ENCODE data around the gene GRM4.

Gene GRM4

GRCh38 chr6:34030831-34031624, 114.9 kb downstream of the GRM4 start:
- peaks cover 19% of the 10 kb centered on the region for H3K4me1 ChIP-seq (ENCODE audit: insufficient read depth, low read length, poor library complexity, severe bottlenecking)
- H3K4me2 ChIP-seq (ENCODE audit: low read depth, low read length, poor library complexity, severe bottlenecking): peak overlapping the region; percentile 56
- no peaks in the 10 kb centered on the region for H3F3A ChIP-seq (ENCODE audit: low read depth)
- no peaks in the 10 kb centered on the region for H3K27me3 ChIP-seq (ENCODE audit: insufficient read depth, low read length, poor library complexity, severe bottlenecking)
- no peaks in the 10 kb centered on the region for H3K36me3 ChIP-seq (ENCODE audit: insufficient read depth, low read length)
- no peak for TF ChIP-seq EZH2phosphoT487 (IDR thresholded peaks at IDR 0.05; ENCODE audit: borderline replicate concordance)
- TF ChIP-seq CTCF (conservative IDR thresholded peaks at IDR 0.05; ENCODE audit: low read length): peak; percentile 46
- H3K9me3 ChIP-seq (ENCODE audit: insufficient read depth, low read depth, low read length): no peaks in the 10 kb centered on the region
- no peak overlapping the region; the same call in 1 of the 2 replicates for H2AFZ ChIP-seq (ENCODE audit: low read length)
- no peaks in the 10 kb centered on the region for H4K20me1 ChIP-seq (ENCODE audit: insufficient read depth, low read length, poor library complexity, severe bottlenecking)
- H3K9me2 ChIP-seq (replicated peaks; ENCODE audit: low read depth, low read length): no peaks in the 10 kb centered on the region
- peak overlapping the region; percentile 0 for H3K4me3 ChIP-seq (ENCODE audit: low read length, poor library complexity, severe bottlenecking)
- no peaks in the 10 kb centered on the region for H3K79me2 ChIP-seq (ENCODE audit: insufficient read depth, low read length)
- peak overlapping the region; percentile 5 for H3K9ac ChIP-seq (ENCODE audit: low read depth, low read length, poor library complexity, severe bottlenecking)

GRCh38 chr6:34029489-34030280, 116.2 kb downstream of the GRM4 start:
- TF ChIP-seq EZH2phosphoT487 (IDR thresholded peaks at IDR 0.05; ENCODE audit: borderline replicate concordance) (no peak), CTCF (conservative IDR thresholded peaks at IDR 0.05; ENCODE audit: low read length) (no peak)
- no peak overlapping the region for H2AFZ ChIP-seq (ENCODE audit: low read length)
- no peaks in the 10 kb centered on the region for H3K27me3 ChIP-seq (ENCODE audit: insufficient read depth, low read length, poor library complexity, severe bottlenecking)
- H3K36me3 ChIP-seq (ENCODE audit: insufficient read depth, low read length): no peaks in the 10 kb centered on the region
- no peaks in the 10 kb centered on the region for H3F3A ChIP-seq (ENCODE audit: low read depth)
- H3K4me3 ChIP-seq (ENCODE audit: low read length, poor library complexity, severe bottlenecking): no peak overlapping the region
- H3K9ac ChIP-seq (ENCODE audit: low read depth, low read length, poor library complexity, severe bottlenecking): no peak overlapping the region
- H3K79me2 ChIP-seq (ENCODE audit: insufficient read depth, low read length): no peaks in the 10 kb centered on the region
- no peak overlapping the region for H3K4me2 ChIP-seq (ENCODE audit: low read depth, low read length, poor library complexity, severe bottlenecking)
- no peaks in the 10 kb centered on the region for H3K9me2 ChIP-seq (replicated peaks; ENCODE audit: low read depth, low read length)
- H3K9me3 ChIP-seq (ENCODE audit: insufficient read depth, low read depth, low read length): no peaks in the 10 kb centered on the region
- peaks cover 19% of the 10 kb centered on the region for H3K4me1 ChIP-seq (ENCODE audit: insufficient read depth, low read length, poor library complexity, severe bottlenecking)
- H4K20me1 ChIP-seq (ENCODE audit: insufficient read depth, low read length, poor library complexity, severe bottlenecking): no peaks in the 10 kb centered on the region

- Histone ChIP-seq H4K20me1 (ENCODE audit: insufficient read depth, low read length, poor library complexity, severe bottlenecking) (no peaks in the 10 kb centered on the region), H2AFZ (ENCODE audit: low read length) (no peak overlapping the region), H3K36me3 (ENCODE audit: insufficient read depth, low read length) (no peaks in the 10 kb centered on the region), H3K4me2 (ENCODE audit: low read depth, low read length, poor library complexity, severe bottlenecking) (no peak overlapping the region), H3K4me1 (ENCODE audit: insufficient read depth, low read length, poor library complexity, severe bottlenecking) (peaks cover 19% of the 10 kb centered on the region), H3K9me2 (replicated peaks; ENCODE audit: low read depth, low read length) (no peaks in the 10 kb centered on the region), H3K4me3 (ENCODE audit: low read length, poor library complexity, severe bottlenecking) (no peak overlapping the region), H3K9me3 (ENCODE audit: insufficient read depth, low read depth, low read length) (no peaks in the 10 kb centered on the region), H3K9ac (ENCODE audit: low read depth, low read length, poor library complexity, severe bottlenecking) (no peak overlapping the region), H3K79me2 (ENCODE audit: insufficient read depth, low read length) (no peaks in the 10 kb centered on the region), H3K27me3 (ENCODE audit: insufficient read depth, low read length, poor library complexity, severe bottlenecking) (no peaks in the 10 kb centered on the region), H3F3A (ENCODE audit: low read depth) (no peaks in the 10 kb centered on the region)
- TF ChIP-seq CTCF (conservative IDR thresholded peaks at IDR 0.05; ENCODE audit: low read length) (no peak), EZH2phosphoT487 (IDR thresholded peaks at IDR 0.05; ENCODE audit: borderline replicate concordance) (no peak)
These were observed 117.1 kb downstream of the GRM4 start for GRCh38 chr6:34028691-34029360.
